T-cell (primary cell): Measurements from ENCODE around the gene TRMT6. TPM values are rescaled to one million over a fixed set of nuclear protein-coding genes. Genes with fewer than 3 reads are reported as not detected.

Experiments
- ATAC-seq, 4 experiments: fragments of 200-7000 bp in 3 of 4; fragments of 150-1000 bp in 1 of 4; cut with Tn5 transposase; replicated peaks in 1 of 4; 1 replicate in 3 of 4; 2 replicates in 1 of 4; pipeline ENCODE4 v1.10.0; 2021; ENCODE audit warnings: moderate library complexity in 3 of 4, mild to moderate bottlenecking in 2 of 4, moderate number of reproducible peaks in 1 of 4
- CTCF ChIA-PET, 2 donors: fragments of 300-600 bp; sonication (Branson Sonifier 250); formaldehyde crosslinking; loops; one replicate each; lab custom pipeline; 2022; ENCODE audit warnings: antibody characterized with exemption in 2 of 2; lab: Charles Lee
- POLR2A ChIA-PET, 2 donors: fragments of 300-600 bp; sonication (Branson Sonifier 250); formaldehyde crosslinking; loops; one replicate each; lab custom pipeline; 2022; ENCODE audit warnings: antibody characterized with exemption in 2 of 2; lab: Charles Lee
- DNase-seq, 35 experiments: peaks; one replicate each; pipeline versions ENCODE4 v3.0.0 to v3.0.0-alpha.2; 2013 to 2023
- H3K27ac ChIP-seq: one replicate; pipeline ENCODE4 v1.5.1; 2013; ENCODE audit warnings: low read length
- H3K27me3 ChIP-seq, 2 experiments: replicated peaks in 1 of 2; 1 replicate in 1 of 2; 2 replicates in 1 of 2; pipeline versions ENCODE4 v1.6.1 to v1.7.0; 2013; ENCODE audit warnings: low read length in 1 of 2, mixed read lengths in 1 of 2; ENCODE audit not compliant: control insufficient read depth in 2 of 2, insufficient read depth in 2 of 2; ENCODE audit errors: extremely low read depth in 1 of 2
- H3K36me3 ChIP-seq, 2 donors: 1 replicate in 1 of 2; 2 replicates in 1 of 2; pipeline versions ENCODE4 v1.6.1 to v1.7.0; 2013; ENCODE audit warnings: low read length in 1 of 2; ENCODE audit not compliant: control insufficient read depth in 2 of 2, insufficient read depth in 1 of 2; ENCODE audit errors: extremely low read depth in 1 of 2
- H3K4me1 ChIP-seq, 2 experiments: 1 replicate in 1 of 2; 2 replicates in 1 of 2; pipeline versions ENCODE4 v1.6.1 to v1.7.0; 2013; ENCODE audit warnings: low read length in 2 of 2, mixed read lengths in 1 of 2; ENCODE audit not compliant: insufficient read depth in 2 of 2, control insufficient read depth in 1 of 2; ENCODE audit errors: extremely low read depth in 1 of 2
- H3K4me3 ChIP-seq, 2 donors: 1 replicate in 1 of 2; 2 replicates in 1 of 2; pipeline versions ENCODE4 v1.5.1 to v1.7.0; 2013; ENCODE audit warnings: mild to moderate bottlenecking in 2 of 2, low read length in 1 of 2, moderate library complexity in 1 of 2; ENCODE audit not compliant: control insufficient read depth in 1 of 2; ENCODE audit errors: extremely low read depth in 1 of 2
- H3K9me3 ChIP-seq: 2 replicates; pipeline ENCODE4 v1.7.0; 2013
- H3K27ac Mint-ChIP-seq, 2 donors: one replicate each; pipeline ENCODE4 v1.8.0; 2020 to 2021; ENCODE audit warnings: mild to moderate bottlenecking in 2 of 2, mixed read lengths in 2 of 2
- H3K27me3 Mint-ChIP-seq, 2 donors: one replicate each; pipeline ENCODE4 v1.8.0; 2021 to 2022; ENCODE audit warnings: mixed read lengths in 2 of 2
- H3K36me3 Mint-ChIP-seq: one replicate; pipeline ENCODE4 v1.8.0; 2021; ENCODE audit warnings: mixed read lengths
- H3K4me1 Mint-ChIP-seq, 3 donors: one replicate each; pipeline ENCODE4 v1.8.0; 2020 to 2022; ENCODE audit warnings: mixed read lengths in 3 of 3, mild to moderate bottlenecking in 1 of 3
- H3K4me3 Mint-ChIP-seq, 3 donors: one replicate each; pipeline ENCODE4 v1.8.0; 2020 to 2022; ENCODE audit warnings: mild to moderate bottlenecking in 3 of 3, mixed read lengths in 3 of 3, moderate library complexity in 3 of 3
- H3K9me3 Mint-ChIP-seq, 3 donors: one replicate each; pipeline ENCODE4 v1.8.0; 2020 to 2022; ENCODE audit warnings: mixed read lengths in 3 of 3
- WGBS: methylation state at CpG from one replicate; pipeline ENCODE4 v1.1.5; 2013; ENCODE audit warnings: missing lambda C conversion rate; ENCODE audit not compliant: insufficient coverage; 5-methylcytosine and 5-hydroxymethylcytosine counted together
- total RNA-seq, 35 experiments: library from RNA in 6 of 35; stranded (reverse) in 6 of 35; fragments of 120-200 nt in 1 of 35; gene quantifications; one replicate each; pipeline versions ENCODE4 v1.2.1 to v1.2.4 and lab custom pipeline; 2013 to 2026

The TRMT6 gene
- total RNA-seq, 5 donors from 2014 or later (not counting 1 experiment from before 2014, with no cell fraction given): 9.4 to 14.6 (median 13.6) TPM

DNA sequence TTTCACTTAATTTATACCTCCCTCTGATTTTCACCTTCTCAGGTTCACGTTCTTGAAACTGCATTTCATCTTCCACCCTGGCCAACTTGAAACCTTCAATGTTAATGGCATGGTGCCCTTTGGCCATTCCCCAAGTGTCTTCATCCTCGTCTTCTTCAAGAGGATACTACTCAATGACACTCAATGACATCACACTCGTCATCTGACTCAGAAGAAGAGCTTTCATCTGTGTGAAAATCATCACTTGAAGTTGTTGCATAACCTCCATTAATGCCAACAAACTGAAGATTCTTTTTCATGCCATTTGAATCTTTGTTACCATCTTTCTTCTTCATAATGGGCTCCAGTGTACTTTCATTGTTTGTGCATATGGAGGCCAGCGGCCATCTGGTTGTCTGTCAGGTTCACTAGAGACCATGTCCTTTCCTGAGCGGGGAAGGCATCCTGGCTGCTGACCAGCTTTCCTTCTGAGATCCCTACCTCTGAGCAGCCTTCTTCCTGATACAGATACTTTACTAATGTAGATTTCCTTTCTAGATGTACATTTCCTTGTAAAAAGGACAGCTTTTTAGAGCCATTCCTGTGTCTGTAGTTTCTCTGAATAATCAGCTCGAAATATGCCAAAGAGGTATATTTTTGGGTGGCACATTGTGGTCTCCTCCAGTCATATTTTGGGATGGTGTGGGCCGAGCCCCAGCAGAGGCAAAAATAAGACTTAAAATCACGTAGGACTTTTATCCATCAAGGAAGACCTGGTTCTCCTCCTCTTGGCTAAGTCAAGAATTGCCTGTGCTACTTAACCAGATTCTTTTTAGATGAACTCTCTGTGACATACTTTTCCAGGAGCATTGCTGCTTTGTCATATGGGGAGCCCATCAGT lies 21.3 kb downstream of the TRMT6 start:
- Histone ChIP-seq H3K9me3 (no peaks in the 10 kb centered on the region), H3K4me3 (no peak overlapping the region), H3K4me1 (no peaks in the 10 kb centered on the region), H3K36me3 (no peaks in the 10 kb centered on the region), H3K27ac (no peak overlapping the region), H3K27me3 (peaks cover 0 to 14% of the 10 kb centered on the region in 2 experiments)
- no peak for DNase-seq
- peaks cover 10 to 25% of the 10 kb centered on the region in 2 donors for H3K27me3 Mint-ChIP-seq
- WGBS: 62% methylated on average over 5 of the region's 8 CpGs
- H3K36me3 Mint-ChIP-seq: no peaks in the 10 kb centered on the region
- H3K9me3 Mint-ChIP-seq: no peaks in the 10 kb centered on the region
- no peak overlapping the region for H3K4me3 Mint-ChIP-seq
- ChIA-PET CTCF (no interaction called here), POLR2A (no interaction called here)
- no peak for ATAC-seq
- H3K27ac Mint-ChIP-seq: no peak overlapping the region
- H3K4me1 Mint-ChIP-seq: no peaks in the 10 kb centered on the region

GRCh38 chr20:5927749-5928462 lies 22.4 kb downstream of the TRMT6 start:
- Mint-ChIP-seq H3K27me3 (peaks cover 14 to 27% of the 10 kb centered on the region in 2 donors), H3K4me1 (no peaks in the 10 kb centered on the region), H3K9me3 (no peaks in the 10 kb centered on the region), H3K27ac (no peak overlapping the region), H3K4me3 (no peak overlapping the region), H3K36me3 (no peaks in the 10 kb centered on the region)
- WGBS: 88% methylated on average over 10 of the region's 11 CpGs
- Histone ChIP-seq H3K4me3 (no peak overlapping the region), H3K9me3 (no peaks in the 10 kb centered on the region), H3K4me1 (no peaks in the 10 kb centered on the region), H3K27me3 (peaks cover 0 to 14% of the 10 kb centered on the region in 2 experiments), H3K36me3 (no peaks in the 10 kb centered on the region), H3K27ac (no peak overlapping the region)
- POLR2A ChIA-PET: interaction anchor here in 1 of 2 donors (0.6 kb wide), 1 partner anchor 19 kb away, joined by 5 read pairs; no protein-coding TSS in a partner anchor
- CTCF ChIA-PET: no interaction called here
- ATAC-seq (no peak), DNase-seq (no peak)

GRCh38 chr20:5925551-5925950 lies 24.8 kb downstream of the TRMT6 start:
- Mint-ChIP-seq H3K36me3 (no peaks in the 10 kb centered on the region), H3K27me3 (peaks cover 21 to 35% of the 10 kb centered on the region in 2 donors), H3K9me3 (no peaks in the 10 kb centered on the region), H3K4me3 (no peak overlapping the region), H3K27ac (no peak overlapping the region), H3K4me1 (no peaks in the 10 kb centered on the region)
- WGBS: no CpG with 5 or more reads among the region's 3 CpGs
- Histone ChIP-seq H3K4me1 (no peaks in the 10 kb centered on the region), H3K27ac (no peak overlapping the region), H3K36me3 (no peaks in the 10 kb centered on the region), H3K27me3 (peaks cover 0 to 17% of the 10 kb centered on the region in 2 experiments), H3K4me3 (no peak overlapping the region), H3K9me3 (no peaks in the 10 kb centered on the region)
- ATAC-seq: no peak
- ChIA-PET POLR2A (no interaction called here), CTCF (no interaction called here)
- DNase-seq: no peak

DNA sequence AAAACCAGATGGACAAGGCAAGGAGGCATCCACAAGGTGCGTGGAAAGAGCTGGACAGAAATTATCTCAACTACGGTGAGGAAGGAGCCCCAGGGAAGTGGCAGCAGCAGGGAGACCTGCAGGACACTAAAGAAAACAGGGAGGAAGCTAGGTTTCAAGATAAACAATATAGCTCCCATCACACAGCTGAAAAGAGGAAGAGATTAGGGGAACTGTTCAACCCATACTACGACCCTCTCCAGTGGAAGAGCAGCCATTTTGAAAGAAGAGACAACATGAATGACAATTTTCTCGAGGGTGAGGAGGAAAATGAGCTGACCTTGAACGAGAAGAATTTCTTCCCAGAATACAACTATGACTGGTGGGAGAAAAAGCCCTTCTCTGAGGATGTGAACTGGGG lies 26.8 kb downstream of the TRMT6 start:
- H3K9me3 Mint-ChIP-seq: no peaks in the 10 kb centered on the region
- Histone ChIP-seq H3K36me3 (no peaks in the 10 kb centered on the region), H3K27ac (no peak overlapping the region), H3K9me3 (no peaks in the 10 kb centered on the region), H3K4me1 (peaks cover 0 to 6% of the 10 kb centered on the region in 2 experiments), H3K4me3 (no peak overlapping the region), H3K27me3 (peaks cover 0 to 13% of the 10 kb centered on the region in 2 experiments)
- CTCF ChIA-PET: no interaction called here
- no peak overlapping the region for H3K27ac Mint-ChIP-seq
- no peaks in the 10 kb centered on the region for H3K36me3 Mint-ChIP-seq
- WGBS: 46% methylated on average over 2 of the region's 5 CpGs
- H3K4me3 Mint-ChIP-seq: no peak overlapping the region
- no peak for ATAC-seq
- POLR2A ChIA-PET: no interaction called here
- peaks cover 14 to 20% of the 10 kb centered on the region in 2 donors for H3K27me3 Mint-ChIP-seq
- no peak for DNase-seq
- H3K4me1 Mint-ChIP-seq: peaks cover 0 to 16% (median 16%) of the 10 kb centered on the region in 3 donors

DNA sequence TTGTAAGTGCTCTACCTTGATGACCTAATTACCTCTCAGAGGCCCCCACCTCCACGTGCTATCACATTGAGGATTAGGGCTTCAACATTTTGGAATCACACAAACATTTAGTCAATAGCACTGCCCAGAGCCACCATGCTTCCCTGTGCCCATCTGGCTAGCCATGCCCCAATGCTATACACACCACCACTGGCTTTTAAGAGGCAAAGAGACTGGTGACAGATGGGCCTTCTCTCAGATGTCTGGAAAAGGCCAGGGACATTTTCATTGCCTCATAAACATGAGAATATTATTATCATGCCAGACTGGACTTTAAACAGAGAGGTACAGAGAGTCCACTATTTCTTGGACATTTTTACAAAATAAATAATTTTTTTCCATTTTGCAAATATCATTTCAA lies 29.8 kb downstream of the TRMT6 start:
- no peaks in the 10 kb centered on the region for H3K9me3 ChIP-seq
- H3K4me3 Mint-ChIP-seq: no peak overlapping the region
- no peak overlapping the region for H3K27ac Mint-ChIP-seq
- DNase-seq: no peak
- H3K27me3 ChIP-seq: peaks cover 0 to 4% of the 10 kb centered on the region in 2 experiments
- H3K9me3 Mint-ChIP-seq: no peaks in the 10 kb centered on the region
- no peaks in the 10 kb centered on the region for H3K36me3 Mint-ChIP-seq
- no peak for ATAC-seq
- H3K36me3 ChIP-seq: no peaks in the 10 kb centered on the region
- H3K4me1 ChIP-seq: peaks cover 0 to 6% of the 10 kb centered on the region in 2 experiments
- H3K4me1 Mint-ChIP-seq: peaks cover 0 to 16% (median 16%) of the 10 kb centered on the region in 3 donors
- no peak overlapping the region for H3K27ac ChIP-seq
- no peak overlapping the region for H3K4me3 ChIP-seq
- 50% methylated on average over 1 of the region's 1 CpG for WGBS
- POLR2A ChIA-PET: no interaction called here
- CTCF ChIA-PET: no interaction called here
- peaks cover 11 to 24% of the 10 kb centered on the region in 2 donors for H3K27me3 Mint-ChIP-seq
